HepG2 (cell line): ENCODE results near the gene TMEM95. TPM values are rescaled to one million over a fixed set of nuclear protein-coding genes. Genes with fewer than 3 reads are reported as not detected.

ENCODE experiments used
- ARNT2 ChIP-seq: sonication (generic); formaldehyde crosslinking; IDR thresholded peaks from 2 replicates; pipeline ENCODE4 v1.8.0; 2022; ENCODE audit warnings: mild to moderate bottlenecking, low read depth, missing genetic modification reagents, moderate library complexity
- CREB3 ChIP-seq: sonication (generic); formaldehyde crosslinking; IDR thresholded peaks from 2 replicates; pipeline ENCODE4 v1.5.0; 2020; ENCODE audit warnings: missing genetic modification reagents
- CTCF ChIP-seq: sonication (generic); formaldehyde crosslinking; IDR thresholded peaks from 2 replicates; pipeline ENCODE4 v1.5.0; 2020; ENCODE audit warnings: mild to moderate bottlenecking, missing genetic modification reagents, moderate library complexity
- ESRRA ChIP-seq: sonication (generic); formaldehyde crosslinking; IDR thresholded peaks from 2 replicates; pipeline ENCODE4 v1.5.1; 2020; ENCODE audit warnings: mild to moderate bottlenecking, low read depth, missing genetic modification reagents
- IRF2 ChIP-seq: IDR thresholded peaks from 2 replicates; pipeline ENCODE4 v1.6.1; 2018; ENCODE audit warnings: missing genetic modification reagents, missing compliant biosample characterization
- MIER2 ChIP-seq: IDR thresholded peaks from 2 replicates; pipeline ENCODE4 v1.6.1; 2016; ENCODE audit warnings: missing biosample characterization, missing genetic modification reagents
- MXD1 ChIP-seq: sonication (generic); formaldehyde crosslinking; IDR thresholded peaks from 2 replicates; pipeline ENCODE4 v1.4.0; 2020; ENCODE audit warnings: mild to moderate bottlenecking, missing genetic modification reagents
- MYNN ChIP-seq: sonication (generic); formaldehyde crosslinking; IDR thresholded peaks from 2 replicates; pipeline ENCODE4 v1.4.0; 2020; ENCODE audit warnings: mild to moderate bottlenecking, low read depth, missing genetic modification reagents
- POGZ ChIP-seq: sonication (generic); formaldehyde crosslinking; IDR thresholded peaks from 2 replicates; pipeline ENCODE4 v1.4.0; 2020; ENCODE audit warnings: mild to moderate bottlenecking, missing genetic modification reagents
- RXRB ChIP-seq: IDR thresholded peaks from 2 replicates; pipeline ENCODE4 v1.6.1; 2016; ENCODE audit warnings: borderline replicate concordance, missing genetic modification reagents, missing compliant biosample characterization
- SIN3B ChIP-seq: fragments of 150-350 bp; IDR thresholded peaks from 2 replicates; pipeline ENCODE4 v1.6.1; 2014; ENCODE audit warnings: low read length
- SNAPC5 ChIP-seq: sonication (generic); formaldehyde crosslinking; IDR thresholded peaks from 2 replicates; pipeline ENCODE4 v1.8.1; 2023; ENCODE audit warnings: mild to moderate bottlenecking, missing genetic modification reagents, borderline replicate concordance
- SP5 ChIP-seq: IDR thresholded peaks from 2 replicates; pipeline ENCODE4 v1.6.1; 2016; ENCODE audit warnings: low read depth, borderline replicate concordance
- SPEN ChIP-seq: sonication (generic); formaldehyde crosslinking; IDR thresholded peaks from 2 replicates; pipeline ENCODE4 v1.5.1; 2020; ENCODE audit warnings: low read depth, mild to moderate bottlenecking, missing genetic modification reagents
- SRY ChIP-seq: sonication (generic); formaldehyde crosslinking; IDR thresholded peaks from 2 replicates; pipeline ENCODE4 v1.8.0; 2022; ENCODE audit warnings: mild to moderate bottlenecking, missing genetic modification reagents
- TAF15 ChIP-seq: fragments of 200-400 bp; formaldehyde crosslinking; IDR thresholded peaks from one replicate; pipeline ENCODE4 v1.6.1; 2018; ENCODE audit warnings: mild to moderate bottlenecking, low read depth, low read length; ENCODE audit not compliant: poor library complexity, severe bottlenecking
- YEATS4 ChIP-seq: sonication (generic); formaldehyde crosslinking; IDR thresholded peaks from 2 replicates; pipeline ENCODE4 v1.4.0; 2020; ENCODE audit warnings: missing genetic modification reagents, borderline replicate concordance
- ZIK1 ChIP-seq: sonication (generic); formaldehyde crosslinking; IDR thresholded peaks from 2 replicates; pipeline ENCODE4 v1.5.0; 2020; ENCODE audit warnings: mild to moderate bottlenecking, low read depth, missing genetic modification reagents, borderline replicate concordance
- ZNF350 ChIP-seq: sonication (generic); formaldehyde crosslinking; IDR thresholded peaks from 2 replicates; pipeline ENCODE4 v1.4.0; 2020; ENCODE audit warnings: mild to moderate bottlenecking, low read depth, missing genetic modification reagents, borderline replicate concordance
- ZNF354B ChIP-seq: sonication (generic); formaldehyde crosslinking; IDR thresholded peaks from 2 replicates; pipeline ENCODE4 v1.8.0; 2022; ENCODE audit warnings: mild to moderate bottlenecking, missing genetic modification reagents
- ZNF414 ChIP-seq: sonication (generic); formaldehyde crosslinking; IDR thresholded peaks from 2 replicates; pipeline ENCODE4 v1.5.0; 2020; ENCODE audit warnings: missing genetic modification reagents
- ZNF431 ChIP-seq: sonication (generic); formaldehyde crosslinking; IDR thresholded peaks from 2 replicates; pipeline ENCODE4 v1.9.0; 2022; ENCODE audit warnings: missing genetic modification reagents, low read depth, mild to moderate bottlenecking, borderline replicate concordance
- ZNF501 ChIP-seq: sonication (generic); formaldehyde crosslinking; IDR thresholded peaks from 2 replicates; pipeline ENCODE4 v1.5.1; 2020; ENCODE audit warnings: mild to moderate bottlenecking, moderate library complexity, missing genetic modification reagents
- ZNF749 ChIP-seq: sonication (generic); formaldehyde crosslinking; IDR thresholded peaks from 2 replicates; pipeline ENCODE4 v1.8.0; 2022; ENCODE audit warnings: mild to moderate bottlenecking, missing genetic modification reagents, moderate library complexity, borderline replicate concordance
- ZSCAN20 ChIP-seq: sonication (generic); formaldehyde crosslinking; IDR thresholded peaks from 2 replicates; pipeline ENCODE4 v1.4.0; 2020; ENCODE audit warnings: missing genetic modification reagents, mild to moderate bottlenecking, borderline replicate concordance
- polyA plus RNA-seq, 8 experiments: library from polyadenylated mRNA; depleted of rRNA in 3 of 8; stranded (reverse) in 7 of 8; unstranded in 1 of 8; fragments of >200 nt; fragmentation: Illumina TruSeq in 4 of 8; extraction: Trizol in 4 of 8; gene quantifications; 2 replicates each; pipeline versions ENCODE4 v1.2.1 to v1.2.3, GENCODE V29; 2011 to 2016; ENCODE audit warnings: low read depth in 4 of 8, missing spikeins in 1 of 8, mixed read lengths in 1 of 8; ENCODE audit not compliant: insufficient read depth in 1 of 8
- total RNA-seq, 5 experiments: library from RNA; depleted of rRNA; stranded (reverse); fragments of >200 nt; fragmentation: Illumina TruSeq; extraction: Trizol; gene quantifications; 2 replicates each; pipeline ENCODE4 v1.2.3, GENCODE V29; 2016; ENCODE audit warnings: low read depth in 1 of 5

TMEM95 gene
- total and polyA plus RNA-seq, 2 of the 13 experiments (the other 11 are each of a cell fraction or from before 2014, with no cell fraction given): not detected

- TF ChIP-seq ZNF414 (CRISPR knock-in tag) (peak; percentile 91; the same call in 1 of the 2 replicates), ESRRA (CRISPR knock-in tag) (peak; percentile 59; the same call in 1 of the 2 replicates), ARNT2 (CRISPR knock-in tag) (peak; percentile 72), ZNF501 (CRISPR knock-in tag) (peak; percentile 51), ZIK1 (CRISPR knock-in tag) (peak; percentile 64; the same call in 1 of the 2 replicates), ZNF431 (CRISPR knock-in tag) (no peak; the same call in 1 of the 2 replicates), IRF2 (CRISPR knock-in tag) (peak; percentile 42; the same call in 1 of the 2 replicates), YEATS4 (CRISPR knock-in tag) (peak; percentile 73; the same call in 1 of the 2 replicates), CTCF (CRISPR knock-in tag) (peak; percentile 66), RXRB (CRISPR knock-in tag) (peak; percentile 26; the same call in 1 of the 2 replicates), POGZ (CRISPR knock-in tag) (peak; percentile 59), SIN3B (no peak), SPEN (peak; percentile 69; the same call in 1 of the 2 replicates), ZNF350 (CRISPR knock-in tag) (peak; percentile 43; the same call in 1 of the 2 replicates), ZSCAN20 (CRISPR knock-in tag) (peak; percentile 31; the same call in 1 of the 2 replicates), ZNF354B (CRISPR knock-in tag) (no peak), SP5 (CRISPR knock-in tag) (peak; percentile 83; the same call in 1 of the 2 replicates), TAF15 (peak; percentile 8), ZNF749 (CRISPR knock-in tag) (peak; percentile 59; the same call in 1 of the 2 replicates), MXD1 (CRISPR knock-in tag) (peak; percentile 63), SRY (CRISPR knock-in tag) (0 out of 2 replicates have a peak, but pooled peaks have one; percentile 11), MYNN (CRISPR knock-in tag) (peak; percentile 26; the same call in 1 of the 2 replicates), MIER2 (no peak), CREB3 (CRISPR knock-in tag) (no peak), SNAPC5 (CRISPR knock-in tag) (no peak)
Measured at GRCh38 chr17:7351665-7352502, 3.1 kb upstream of the TMEM95 start, which contains the start of gene KCTD11 (continued).
